ENCODE measurements around the gene ETHE1. TPM values are rescaled to one million over a fixed set of nuclear protein-coding genes. Genes with fewer than 3 reads are reported as not detected.

The ETHE1 gene
- polyA plus RNA-seq (ENCODE audit: insufficient read length in 3 of 3), result 10 to 100 TPM; 21.8 to 33.8 (median 28.7) TPM
- long read RNA-seq, donor 1, transcript ETHE1-201 (7 exons, 963 nt), result major isoform, 7 of 11 reads
- long read RNA-seq, donor 1, partial matches to known transcripts, result 0 of 11 reads
- long read RNA-seq, donor 1, other reads (novel, unspliced or antisense), result 0 of 11 reads
- long read RNA-seq, donor 2, transcript ETHE1-201 (7 exons, 963 nt), result major isoform, 9 of 21 reads
- long read RNA-seq, donor 2, partial matches to known transcripts, result 5 of 21 reads
- long read RNA-seq, donor 2, other reads (novel, unspliced or antisense), result 0 of 21 reads
- long read RNA-seq, donor 3, transcript ETHE1-201 (7 exons, 963 nt), result major isoform, 22 of 36 reads
- long read RNA-seq, donor 3, partial matches to known transcripts, result 8 of 36 reads
- long read RNA-seq, donor 3, other reads (novel, unspliced or antisense), result 0 of 36 reads
- long read RNA-seq, donor 4, transcript ETHE1-201 (7 exons, 963 nt), result major isoform, 8 of 11 reads
- long read RNA-seq, donor 4, partial matches to known transcripts, result 0 of 11 reads
- long read RNA-seq, donor 4, other reads (novel, unspliced or antisense), result 0 of 11 reads
- long read RNA-seq, donor 5, transcript ETHE1-201 (7 exons, 963 nt), result major isoform, 24 of 31 reads
- long read RNA-seq, donor 5, partial matches to known transcripts, result 5 of 31 reads
- long read RNA-seq, donor 5, other reads (novel, unspliced or antisense), result 0 of 31 reads
- long read RNA-seq, donor 6, transcript ETHE1-201 (7 exons, 963 nt), result major isoform, 11 of 20 reads
- long read RNA-seq, donor 6, partial matches to known transcripts, result 6 of 20 reads
- long read RNA-seq, donor 6, other reads (novel, unspliced or antisense), result 0 of 20 reads
- long read RNA-seq, donor 7, transcript ETHE1-201 (7 exons, 963 nt), result major isoform, 17 of 28 reads
- long read RNA-seq, donor 7, partial matches to known transcripts, result 6 of 28 reads
- long read RNA-seq, donor 7, other reads (novel, unspliced or antisense), result 0 of 28 reads
- long read RNA-seq, donor 8, transcript ETHE1-202 (6 exons, 702 nt), result minor isoform, 7 of 53 reads
- long read RNA-seq, donor 8, transcript ETHE1-201 (7 exons, 963 nt), result major isoform, 29 of 53 reads
- long read RNA-seq, donor 8, partial matches to known transcripts, result 15 of 53 reads
- long read RNA-seq, donor 8, other reads (novel, unspliced or antisense), result 0 of 53 reads
- long read RNA-seq, donor 9, transcript ETHE1-201 (7 exons, 963 nt), result major isoform, 10 of 14 reads
- long read RNA-seq, donor 9, partial matches to known transcripts, result 0 of 14 reads
- long read RNA-seq, donor 9, other reads (novel, unspliced or antisense), result 0 of 14 reads
- long read RNA-seq, donor 10, transcript ETHE1-201 (7 exons, 963 nt), result major isoform, 11 of 22 reads
- long read RNA-seq, donor 10, partial matches to known transcripts, result 10 of 22 reads
- long read RNA-seq, donor 10, other reads (novel, unspliced or antisense), result 0 of 22 reads
- long read RNA-seq, donor 11, transcript ETHE1-201 (7 exons, 963 nt), result major isoform, 11 of 12 reads
- long read RNA-seq, donor 11, partial matches to known transcripts, result 0 of 12 reads
- long read RNA-seq, donor 11, other reads (novel, unspliced or antisense), result 0 of 12 reads
- long read RNA-seq, donor 12, transcript ETHE1-201 (7 exons, 963 nt), result major isoform, 6 of 6 reads
- long read RNA-seq, donor 12, partial matches to known transcripts, result 0 of 6 reads
- long read RNA-seq, donor 12, other reads (novel, unspliced or antisense), result 0 of 6 reads
- long read RNA-seq, donor 13, transcript ETHE1-201 (7 exons, 963 nt), result major isoform, 25 of 46 reads
- long read RNA-seq, donor 13, transcript ETHE1-202 (6 exons, 702 nt), result minor isoform, 6 of 46 reads
- long read RNA-seq, donor 13, partial matches to known transcripts, result 14 of 46 reads
- long read RNA-seq, donor 13, other reads (novel, unspliced or antisense), result 0 of 46 reads
- long read RNA-seq, donor 14, transcript ETHE1-201 (7 exons, 963 nt), result major isoform, 13 of 20 reads
- long read RNA-seq, donor 14, partial matches to known transcripts, result 6 of 20 reads
- long read RNA-seq, donor 14, other reads (novel, unspliced or antisense), result 0 of 20 reads
- long read RNA-seq, donor 15, transcript ETHE1-201 (7 exons, 963 nt), result major isoform, 5 of 5 reads
- long read RNA-seq, donor 15, partial matches to known transcripts, result 0 of 5 reads
- long read RNA-seq, donor 15, other reads (novel, unspliced or antisense), result 0 of 5 reads
- long read RNA-seq, donor 16, transcript ETHE1-201 (7 exons, 963 nt), result major isoform, 24 of 39 reads
- long read RNA-seq, donor 16, transcript ETHE1-202 (6 exons, 702 nt), result minor isoform, 7 of 39 reads
- long read RNA-seq, donor 16, partial matches to known transcripts, result 6 of 39 reads
- long read RNA-seq, donor 16, other reads (novel, unspliced or antisense), result 0 of 39 reads

DNA sequence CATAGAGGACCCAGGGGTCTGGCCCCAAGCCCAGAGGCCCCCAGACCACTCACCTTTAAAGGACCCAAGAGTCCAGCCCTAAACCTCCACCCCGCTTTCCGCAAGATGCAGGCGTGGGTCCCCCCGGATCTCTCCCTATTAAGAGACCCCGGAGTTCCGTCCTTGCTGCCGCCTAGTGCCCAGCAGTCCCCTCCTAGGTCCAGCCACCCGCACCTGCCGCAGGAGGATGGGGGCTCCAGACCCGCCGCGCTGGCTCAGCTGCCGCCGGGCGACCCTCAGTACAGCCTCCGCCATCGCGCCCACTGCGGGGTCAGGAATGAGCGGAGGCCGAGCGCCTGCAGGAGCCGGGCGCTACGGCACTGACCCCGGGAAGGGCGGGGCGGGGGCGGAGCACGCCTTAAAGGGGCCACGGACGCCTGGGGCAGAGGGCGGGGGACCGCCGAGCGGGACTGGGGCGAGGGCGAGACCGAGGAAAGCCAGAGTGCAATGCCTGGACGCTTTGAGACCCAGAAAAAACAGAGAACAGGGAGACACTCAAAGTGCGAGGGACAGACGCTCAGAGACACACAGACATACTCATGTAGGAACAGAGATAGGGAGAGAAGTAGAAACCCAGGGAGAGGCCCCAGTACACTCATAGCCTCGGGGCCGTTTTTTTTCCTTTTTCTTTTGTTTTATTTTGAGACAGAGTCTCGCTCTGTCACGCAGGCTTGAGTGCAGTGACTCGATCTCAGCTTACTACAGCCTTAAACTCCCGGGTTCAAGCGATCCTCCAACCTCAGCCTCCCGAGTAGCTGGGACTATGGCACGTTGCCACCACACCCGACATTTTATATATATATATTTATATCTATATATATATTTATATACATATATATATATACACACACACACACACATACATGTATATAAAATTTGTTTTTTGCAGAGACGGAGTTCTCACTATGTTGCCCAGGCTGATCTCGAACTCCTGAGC lies at the start of gene ETHE1:
Gene ETHE1, minus strand, starts transcription at position 318 of the 976 bp plus-strand sequence. Its CDS starts 24 bp downstream, at position 294.
- DNase-seq (ENCODE audit: extremely low read depth in 1 of 11, low read depth in 9 of 11, low spot score in 4 of 11), result peak in 2 of 11 donors; percentile 57 to 62

DNA sequence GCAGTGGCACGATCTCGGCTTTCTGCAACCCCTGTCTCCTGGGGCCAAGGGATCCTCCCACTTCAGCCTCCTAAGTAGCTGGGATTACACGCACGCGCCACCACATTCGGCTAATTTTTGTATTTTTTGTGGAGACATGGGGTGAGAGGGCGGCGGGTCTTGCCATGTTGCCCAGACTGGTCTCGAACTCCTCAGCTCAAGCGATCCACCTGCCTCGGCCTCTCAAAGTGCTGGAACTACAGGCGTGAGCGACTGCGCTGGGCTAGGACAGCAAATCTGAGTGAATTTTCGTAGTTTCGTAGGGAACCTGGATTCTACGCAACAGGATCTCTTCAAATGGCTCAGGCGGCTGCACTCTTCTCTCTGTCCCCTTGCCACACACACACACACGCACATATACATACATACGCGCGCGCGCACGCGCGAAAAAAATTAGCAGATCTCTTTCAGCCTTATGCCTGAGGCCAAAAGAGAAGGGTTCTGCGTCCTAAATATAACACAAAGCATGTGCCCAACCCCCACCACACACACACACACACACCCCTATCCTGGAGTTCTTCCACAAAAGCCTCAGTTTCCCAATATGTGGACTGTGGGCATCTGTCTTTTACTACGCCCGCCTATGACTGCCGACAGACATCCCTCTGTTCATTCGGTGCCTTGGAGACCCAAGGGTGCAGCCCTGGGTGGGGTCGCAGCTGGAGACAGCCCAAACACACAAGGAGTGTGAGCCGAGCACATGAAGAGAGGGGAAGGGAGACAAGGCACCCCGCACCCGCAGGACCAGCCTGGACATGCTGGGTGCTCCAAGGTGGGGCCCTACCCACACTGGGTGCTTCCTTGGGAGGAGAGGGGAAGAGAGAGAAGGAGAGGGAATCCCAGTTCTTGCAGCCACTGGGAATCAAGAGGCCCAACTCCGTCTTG lies 49.2 kb upstream of the ETHE1 start:
- no peak for DNase-seq (ENCODE audit: extremely low read depth in 1 of 11, low read depth in 9 of 11, low spot score in 4 of 11)

DNA sequence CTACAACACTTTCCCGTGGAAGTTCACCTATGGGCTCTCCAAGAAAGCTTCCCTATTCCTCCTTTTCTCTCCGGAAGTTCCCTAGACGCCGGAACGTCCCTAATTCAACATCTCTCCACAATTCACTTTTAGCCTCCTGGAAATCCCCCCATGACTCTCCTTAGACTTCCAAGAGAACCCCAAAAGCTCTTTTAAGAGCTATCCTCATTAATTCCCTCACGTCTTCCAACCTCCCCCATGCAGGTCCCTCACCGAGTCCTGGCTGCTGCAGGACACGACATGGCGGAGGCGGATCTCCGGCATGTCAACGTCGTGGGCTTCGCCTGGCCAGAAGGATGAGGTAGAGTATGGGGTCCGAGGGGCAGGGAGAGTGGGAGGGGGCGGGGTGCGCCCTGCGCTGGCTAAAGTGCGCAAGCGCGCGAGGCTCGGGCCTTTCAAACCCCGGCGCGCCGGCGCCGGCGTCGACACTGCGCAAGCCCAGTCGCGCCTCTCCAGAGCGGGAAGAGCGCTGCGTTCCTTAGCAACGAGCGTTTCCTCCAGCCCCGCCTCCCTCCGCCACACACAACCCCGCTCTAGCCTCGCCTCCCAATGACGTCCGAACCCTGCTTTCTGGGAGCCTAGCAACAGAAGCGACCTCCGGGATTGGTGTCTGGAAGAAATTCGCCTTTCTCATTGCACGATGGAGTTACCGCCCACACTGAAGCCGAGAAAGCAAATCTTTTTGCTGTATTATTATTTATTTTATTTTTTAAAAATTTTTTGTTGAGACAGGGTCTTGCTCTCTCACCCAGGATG lies 48.4 kb upstream of the ETHE1 start, which contains the start of the genes PINLYP and XRCC1:
Gene PINLYP, plus strand, starts transcription at position 646 of the 795 bp plus-strand sequence. CDS start 1,391 bp downstream, outside the sequence.
Gene XRCC1, minus strand, starts transcription at position 372 of the 795 bp plus-strand sequence. Its CDS starts 69 bp downstream, at position 303.
- DNase-seq (ENCODE audit: extremely low read depth in 1 of 11, low read depth in 9 of 11, low spot score in 4 of 11), result peak; percentile 92 to 99 (median 98)

DNA sequence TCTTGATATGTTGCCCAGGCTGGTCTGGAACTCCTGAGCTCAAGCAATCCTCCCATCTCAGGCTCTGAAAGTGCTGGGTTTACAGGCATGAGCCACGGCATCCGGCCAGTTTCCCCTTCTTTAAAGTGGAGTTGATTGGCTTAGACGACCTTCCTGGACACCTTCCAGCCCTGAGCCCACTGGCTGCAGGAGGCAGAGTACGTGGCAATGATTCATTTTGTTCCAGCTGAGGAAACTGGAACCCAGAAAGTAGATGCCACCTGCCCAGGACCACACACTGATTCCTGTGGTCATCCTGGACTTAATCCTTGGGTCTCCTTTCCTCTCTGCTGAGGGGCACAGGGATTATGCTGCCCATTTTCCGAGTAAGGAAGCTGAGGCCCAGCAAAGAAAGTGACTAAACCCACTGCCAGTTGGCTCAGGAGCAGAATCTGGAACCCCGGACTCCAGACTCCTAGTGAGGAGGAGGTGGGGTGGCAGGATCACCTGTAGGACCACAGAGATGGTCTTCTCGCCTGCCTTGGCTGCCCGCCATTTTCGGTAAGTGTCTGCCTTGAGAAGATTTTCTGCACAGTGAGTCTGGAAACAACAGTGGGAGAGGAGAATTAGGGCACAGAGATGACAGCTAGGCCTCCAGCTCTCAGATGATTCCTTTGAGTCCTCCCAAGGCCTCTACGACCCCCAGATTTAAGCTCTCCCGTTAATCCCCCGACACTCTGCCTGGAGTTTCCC lies 47.6 kb upstream of the ETHE1 start:
- no peak for DNase-seq (ENCODE audit: extremely low read depth in 1 of 11, low read depth in 9 of 11, low spot score in 4 of 11)

DNA sequence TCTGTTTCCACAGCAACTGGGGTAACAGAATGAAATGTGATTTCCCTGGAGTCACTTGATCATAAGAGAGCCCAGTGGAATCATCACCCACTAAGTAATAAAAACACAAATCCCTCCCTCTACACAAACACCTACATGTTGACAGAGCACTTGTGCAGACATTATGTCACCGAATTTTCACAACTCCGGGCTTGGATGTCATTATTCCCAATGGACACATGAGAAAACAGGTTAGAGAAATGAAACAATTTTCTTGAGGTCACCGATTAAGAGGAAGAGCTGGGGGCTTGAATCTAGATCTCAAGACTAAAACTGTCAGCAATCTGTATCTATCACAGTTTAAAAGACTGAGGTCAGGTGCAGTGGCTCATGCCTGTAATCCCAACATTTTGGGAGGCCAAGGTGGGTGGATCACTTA lies 45.2 kb upstream of the ETHE1 start:
- no peak for DNase-seq (ENCODE audit: extremely low read depth in 1 of 11, low read depth in 9 of 11, low spot score in 4 of 11)

DNA sequence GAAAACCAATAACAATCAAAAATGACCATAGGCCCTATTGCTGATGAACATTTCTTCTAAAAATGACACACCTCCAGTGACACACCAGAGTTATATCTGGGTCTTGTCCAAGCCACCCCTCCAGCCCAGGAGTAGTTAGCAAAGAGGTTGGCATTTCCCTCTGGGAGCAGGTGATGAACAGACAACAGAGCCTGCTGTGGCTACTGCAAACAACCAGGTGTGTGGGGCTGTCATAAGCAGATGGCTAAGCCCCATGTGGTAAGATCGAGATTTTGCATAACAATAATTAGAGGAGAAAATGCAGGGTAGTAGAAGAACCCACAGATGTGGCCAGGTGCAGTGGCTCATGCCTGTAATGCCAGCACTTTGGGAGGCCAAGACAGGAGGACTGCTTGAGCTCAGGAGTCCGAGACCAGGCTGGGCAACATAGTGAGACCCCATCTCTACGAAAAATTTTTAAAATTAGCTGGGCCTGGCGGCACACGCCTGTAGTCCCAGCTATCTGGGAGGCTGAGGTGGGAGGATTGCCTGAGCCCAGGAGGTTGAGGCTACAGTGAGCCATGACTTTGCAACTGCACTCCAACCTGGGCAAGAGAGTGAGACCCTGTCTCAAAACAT lies 43.3 kb upstream of the ETHE1 start:
- DNase-seq (ENCODE audit: extremely low read depth in 1 of 11, low read depth in 9 of 11, low spot score in 4 of 11), result no peak

- no peak for DNase-seq (ENCODE audit: extremely low read depth in 1 of 11, low read depth in 9 of 11, low spot score in 4 of 11)
These were observed 42.7 kb upstream of the ETHE1 start for GRCh38 chr19:43569657-43570056.

- no peak for DNase-seq (ENCODE audit: extremely low read depth in 1 of 11, low read depth in 9 of 11, low spot score in 4 of 11)
These were observed 37.8 kb upstream of the ETHE1 start for GRCh38 chr19:43564800-43565199.

DNA sequence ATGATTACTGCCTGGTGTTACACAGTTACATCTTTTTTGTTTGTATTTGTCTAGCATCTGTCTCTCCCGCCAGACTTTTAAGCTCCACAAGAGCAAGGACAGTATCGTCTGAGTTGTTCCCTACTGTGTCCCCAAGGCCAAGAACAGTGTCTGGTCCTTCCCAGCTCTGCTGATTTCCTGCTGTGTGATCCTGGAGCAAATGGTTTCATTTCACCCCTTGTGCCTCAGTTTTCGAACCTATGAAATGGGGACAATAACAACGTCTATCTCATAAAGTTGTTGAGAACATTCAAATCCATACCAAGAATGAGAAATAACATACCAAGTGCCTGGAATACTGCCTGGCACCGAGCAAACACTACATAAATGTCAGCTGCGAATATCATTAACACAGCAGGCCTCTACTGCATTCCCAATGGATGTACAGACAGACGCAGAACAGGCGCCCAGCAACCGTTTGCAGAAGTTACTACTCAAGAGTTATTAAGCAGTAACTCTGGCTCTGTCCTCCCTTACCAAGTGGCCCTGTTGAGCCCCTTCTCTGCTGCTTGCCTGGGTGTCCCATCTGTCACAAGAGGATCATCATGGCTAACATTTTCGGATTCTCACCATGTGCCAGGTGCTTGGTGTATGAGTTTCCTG lies 36.9 kb upstream of the ETHE1 start:
- DNase-seq (ENCODE audit: extremely low read depth in 1 of 11, low read depth in 9 of 11, low spot score in 4 of 11), result no peak

- no peak for DNase-seq (ENCODE audit: extremely low read depth in 1 of 11, low read depth in 9 of 11, low spot score in 4 of 11)
These were observed 35.8 kb upstream of the ETHE1 start for GRCh38 chr19:43562698-43563241.

GRCh38 chr19:43562226-43562697 lies 35.3 kb upstream of the ETHE1 start:
- DNase-seq (ENCODE audit: extremely low read depth in 1 of 11, low read depth in 9 of 11, low spot score in 4 of 11), result no peak
